Mononuclear cell (primary cell): ENCODE data around the gene DAAM2. TPM values are rescaled to one million over a fixed set of nuclear protein-coding genes. Genes with fewer than 3 reads are reported as not detected.

Experiments used
- H3K27me3 ChIP-seq: 2 replicates; pipeline ENCODE4 v1.6.0; 2011; ENCODE audit warnings: low read length, control low read depth; ENCODE audit not compliant: insufficient read depth
- H3K4me1 ChIP-seq: 2 replicates; pipeline ENCODE4 v1.5.1; 2011; ENCODE audit warnings: mild to moderate bottlenecking, low read length, control low read depth; ENCODE audit not compliant: insufficient read depth
- H3K4me3 ChIP-seq: 2 replicates; pipeline ENCODE4 v1.5.1; 2011; ENCODE audit warnings: mild to moderate bottlenecking, low read length, moderate library complexity
- H3K9me3 ChIP-seq: 2 replicates; pipeline ENCODE4 v1.5.1; 2011; ENCODE audit warnings: low read depth, mild to moderate bottlenecking, control low read depth, low read length
- total RNA-seq: library from RNA; depleted of rRNA; stranded (reverse); fragments of >200 nt; gene quantifications from one replicate; pipeline ENCODE4 v1.2.3, GENCODE V29; 2012

DAAM2 gene
- total RNA-seq, 1 donor, result under 0.01 TPM

DNA sequence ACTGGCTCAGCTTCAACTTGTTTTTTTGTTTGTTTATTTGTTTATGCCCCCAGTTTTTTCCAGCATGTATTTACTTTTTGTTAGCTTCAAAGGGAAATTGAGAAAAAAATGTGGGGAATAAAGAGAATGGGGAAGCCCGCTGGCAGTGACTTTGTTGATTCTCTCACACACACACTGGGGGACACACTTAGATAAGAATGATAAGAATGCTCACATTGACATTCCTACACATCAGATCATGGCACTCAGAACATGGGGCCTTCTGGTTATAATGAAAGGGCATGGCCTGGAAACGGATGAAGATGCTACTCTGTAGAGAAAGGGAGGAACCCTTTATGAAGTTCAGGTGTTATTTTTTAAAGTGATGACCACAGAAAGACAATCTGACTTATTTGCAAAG, 15.6 kb upstream of the DAAM2 start:
- Histone ChIP-seq H3K4me1 (no peaks in the 10 kb centered on the region), H3K27me3 (no peaks in the 10 kb centered on the region), H3K4me3 (no peak overlapping the region), H3K9me3 (no peaks in the 10 kb centered on the region)

DNA sequence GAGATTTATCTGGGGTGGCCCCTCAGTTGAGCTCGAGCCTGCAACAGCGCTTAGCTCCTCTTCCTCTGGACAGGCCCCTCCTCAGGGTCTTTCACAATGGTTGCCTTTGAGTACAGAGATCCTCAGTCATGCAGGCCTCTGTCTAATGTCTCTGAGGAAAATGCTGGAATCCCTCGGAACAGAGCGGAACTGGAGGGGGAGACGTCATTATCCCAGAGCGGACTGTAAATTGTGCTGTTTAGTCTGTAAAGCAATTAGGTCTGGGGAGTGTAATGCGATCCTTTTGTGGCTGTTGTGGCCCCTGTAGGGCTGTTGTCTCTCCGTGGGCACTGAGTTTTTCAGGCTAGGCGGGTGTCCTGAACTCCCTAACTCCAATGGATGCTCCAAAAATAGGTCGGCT, 15.0 kb upstream of the DAAM2 start:
- H3K4me1 ChIP-seq, result no peaks in the 10 kb centered on the region
- H3K9me3 ChIP-seq, result no peaks in the 10 kb centered on the region
- H3K4me3 ChIP-seq, result no peak overlapping the region
- H3K27me3 ChIP-seq, result no peaks in the 10 kb centered on the region

DNA sequence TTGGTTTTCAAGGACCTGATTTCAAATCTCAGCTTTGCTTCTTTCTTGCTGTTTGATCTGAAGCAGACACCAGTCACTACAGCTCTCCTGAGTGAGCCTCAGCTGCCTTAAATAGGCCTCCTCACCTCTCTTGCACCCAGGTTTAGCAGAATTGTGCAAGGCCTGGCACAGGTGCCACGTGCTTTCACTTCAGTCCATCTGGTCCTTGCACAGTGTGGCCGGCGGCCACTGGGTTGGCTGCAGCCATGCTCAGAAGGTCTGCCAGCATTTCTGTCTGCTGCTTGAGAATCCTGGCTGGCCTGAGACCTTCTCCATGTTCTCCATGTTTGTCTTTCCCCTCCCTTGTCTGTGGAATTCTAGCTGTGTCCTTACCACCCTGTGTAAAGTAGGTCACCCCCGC, 14.5 kb upstream of the DAAM2 start:
- H3K4me1 ChIP-seq, result no peaks in the 10 kb centered on the region
- no peaks in the 10 kb centered on the region for H3K27me3 ChIP-seq
- H3K4me3 ChIP-seq, result no peak overlapping the region
- no peaks in the 10 kb centered on the region for H3K9me3 ChIP-seq

DNA sequence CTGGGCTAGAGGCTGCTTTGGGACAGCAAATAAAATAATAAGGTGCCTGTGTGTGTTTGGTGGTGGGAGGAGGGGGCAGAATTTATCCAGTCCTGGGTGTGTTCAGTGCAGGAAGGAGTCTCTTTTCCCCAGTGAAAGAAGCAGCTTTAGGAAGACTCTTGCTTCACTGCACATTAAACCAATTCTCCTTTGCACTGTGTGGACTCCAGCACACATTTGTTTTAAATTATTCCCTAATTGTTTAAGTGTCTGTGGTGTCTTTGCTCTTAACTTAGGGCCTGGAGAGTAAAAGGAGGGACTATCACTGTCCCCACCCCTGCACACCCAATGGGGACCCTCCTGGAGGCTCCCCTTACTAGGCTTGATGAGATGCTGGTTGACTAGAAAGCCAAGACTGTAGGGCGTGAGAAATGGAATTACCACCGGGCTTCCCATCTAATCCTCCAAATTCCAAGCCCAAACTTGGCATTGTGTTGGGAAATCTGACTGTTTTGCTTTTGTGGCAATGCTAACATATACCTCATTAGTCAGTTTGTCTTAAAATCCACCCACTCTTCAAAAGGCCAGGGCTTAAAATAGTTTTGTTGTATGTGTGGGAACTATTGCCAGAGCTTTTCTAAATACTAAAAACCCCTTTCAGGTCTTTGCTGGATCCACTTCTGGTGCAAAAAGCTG, 13.5 kb upstream of the DAAM2 start:
- no peaks in the 10 kb centered on the region for H3K27me3 ChIP-seq
- no peaks in the 10 kb centered on the region for H3K9me3 ChIP-seq
- no peaks in the 10 kb centered on the region for H3K4me1 ChIP-seq
- H3K4me3 ChIP-seq, result no peak overlapping the region

DNA sequence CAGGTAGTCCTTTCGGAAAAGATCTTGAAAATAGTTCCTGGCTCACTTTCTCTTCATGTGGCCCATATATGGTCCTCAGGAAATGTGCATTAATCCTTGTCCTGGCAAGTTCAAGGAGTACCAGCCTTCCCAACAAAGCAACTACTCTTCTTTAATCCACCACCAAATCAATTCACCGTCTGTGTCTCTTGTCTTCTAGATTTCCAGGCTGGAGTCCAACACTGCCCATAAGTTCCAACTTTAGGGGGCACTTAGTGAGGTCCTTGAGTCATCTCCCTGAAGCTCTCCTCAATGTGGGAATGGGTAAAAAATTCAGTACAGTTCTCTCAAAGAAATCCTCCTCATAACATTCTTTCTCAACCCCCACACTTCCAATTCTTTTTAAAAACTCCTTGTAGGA, 6.9 kb upstream of the DAAM2 start:
- Histone ChIP-seq H3K4me3 (no peak overlapping the region), H3K4me1 (no peaks in the 10 kb centered on the region), H3K9me3 (no peaks in the 10 kb centered on the region), H3K27me3 (no peaks in the 10 kb centered on the region)

DNA sequence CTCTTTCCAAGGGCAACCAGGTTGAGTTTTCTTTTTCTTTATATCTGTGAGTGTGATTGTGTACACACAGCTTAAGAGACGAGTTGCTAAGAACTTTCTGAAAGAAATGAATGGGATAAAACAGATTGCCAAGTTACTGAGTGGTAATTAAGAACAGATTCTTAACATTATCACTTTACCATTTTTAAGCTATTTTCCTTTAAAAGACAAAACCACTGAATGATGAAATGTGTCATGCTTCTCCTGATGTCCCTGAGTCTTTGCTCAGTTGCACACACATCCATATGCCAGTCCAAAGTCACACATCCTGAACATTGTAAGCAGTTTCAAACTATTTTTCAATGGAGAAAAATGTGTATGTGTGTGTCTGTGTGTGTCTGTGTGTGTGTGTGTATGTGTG, 5.5 kb upstream of the DAAM2 start:
- Histone ChIP-seq H3K27me3 (peaks cover 12% of the 10 kb centered on the region), H3K4me3 (no peak overlapping the region), H3K4me1 (no peaks in the 10 kb centered on the region), H3K9me3 (no peaks in the 10 kb centered on the region)

DNA sequence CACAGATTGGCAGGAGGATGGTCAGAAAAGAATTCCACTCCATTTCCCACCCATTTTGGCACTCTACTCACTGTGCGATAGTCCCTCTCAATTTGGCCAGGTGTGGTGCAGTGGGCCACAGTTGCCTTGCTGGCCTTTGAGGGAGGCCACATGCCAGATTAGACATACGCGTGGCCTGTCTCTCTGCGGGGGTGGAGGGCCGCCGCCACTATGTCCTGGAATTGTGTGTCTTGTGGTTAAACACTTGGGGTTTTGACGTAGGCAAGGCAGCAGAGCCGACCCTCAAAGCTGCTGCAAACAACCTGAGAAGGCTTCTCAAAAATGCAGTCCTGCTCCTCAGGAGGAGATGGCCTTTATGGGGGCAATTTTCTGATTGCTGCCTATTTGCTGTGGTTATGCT, 4.9 kb upstream of the DAAM2 start:
- Histone ChIP-seq H3K27me3 (peaks cover 17% of the 10 kb centered on the region), H3K4me1 (no peaks in the 10 kb centered on the region), H3K9me3 (no peaks in the 10 kb centered on the region), H3K4me3 (no peak overlapping the region)

DNA sequence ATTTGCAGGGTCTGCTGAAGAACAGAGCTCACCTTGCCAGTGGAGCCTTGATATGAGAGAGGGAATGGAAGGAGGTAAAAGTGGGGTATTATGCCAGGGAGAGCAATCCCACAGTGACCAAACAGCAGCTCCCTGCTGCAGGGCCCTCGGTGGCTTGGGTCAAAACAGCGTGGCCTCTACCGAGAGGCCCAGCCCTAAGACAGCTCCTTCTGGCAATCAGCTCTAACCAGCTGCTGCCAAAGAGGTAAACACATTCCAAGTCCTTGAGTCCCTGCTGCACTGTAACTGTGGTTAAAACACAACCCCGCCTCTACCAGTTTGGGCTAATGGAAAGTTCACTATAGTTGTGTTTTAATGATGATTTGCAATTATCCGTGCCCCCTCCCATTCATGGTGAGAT, 1.4 kb upstream of the DAAM2 start:
- Histone ChIP-seq H3K27me3 (peaks cover 39% of the 10 kb centered on the region), H3K4me1 (no peaks in the 10 kb centered on the region), H3K4me3 (no peak overlapping the region), H3K9me3 (no peaks in the 10 kb centered on the region)

DNA sequence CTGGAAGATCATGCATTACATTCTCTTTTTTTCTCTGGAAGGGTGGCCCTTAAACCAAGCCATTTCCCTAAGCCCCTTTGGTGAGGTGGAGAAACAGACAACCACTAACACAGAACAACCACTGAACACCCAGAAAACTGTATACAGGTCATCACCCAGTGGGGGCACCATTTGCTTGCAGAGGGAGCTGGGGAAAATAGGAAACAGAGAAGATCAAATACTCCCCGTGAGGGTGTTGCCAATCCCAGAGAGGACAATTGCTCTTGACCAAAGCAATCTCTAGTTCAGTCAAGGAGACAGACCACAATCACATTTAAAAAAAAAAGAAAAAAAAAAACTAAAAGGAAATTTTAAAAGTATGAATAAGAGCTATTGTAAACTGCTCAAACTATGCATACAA, 865 bp upstream of the DAAM2 start:
- Histone ChIP-seq H3K27me3 (peaks cover 39% of the 10 kb centered on the region), H3K4me1 (no peaks in the 10 kb centered on the region), H3K9me3 (no peaks in the 10 kb centered on the region), H3K4me3 (no peak overlapping the region)

DNA sequence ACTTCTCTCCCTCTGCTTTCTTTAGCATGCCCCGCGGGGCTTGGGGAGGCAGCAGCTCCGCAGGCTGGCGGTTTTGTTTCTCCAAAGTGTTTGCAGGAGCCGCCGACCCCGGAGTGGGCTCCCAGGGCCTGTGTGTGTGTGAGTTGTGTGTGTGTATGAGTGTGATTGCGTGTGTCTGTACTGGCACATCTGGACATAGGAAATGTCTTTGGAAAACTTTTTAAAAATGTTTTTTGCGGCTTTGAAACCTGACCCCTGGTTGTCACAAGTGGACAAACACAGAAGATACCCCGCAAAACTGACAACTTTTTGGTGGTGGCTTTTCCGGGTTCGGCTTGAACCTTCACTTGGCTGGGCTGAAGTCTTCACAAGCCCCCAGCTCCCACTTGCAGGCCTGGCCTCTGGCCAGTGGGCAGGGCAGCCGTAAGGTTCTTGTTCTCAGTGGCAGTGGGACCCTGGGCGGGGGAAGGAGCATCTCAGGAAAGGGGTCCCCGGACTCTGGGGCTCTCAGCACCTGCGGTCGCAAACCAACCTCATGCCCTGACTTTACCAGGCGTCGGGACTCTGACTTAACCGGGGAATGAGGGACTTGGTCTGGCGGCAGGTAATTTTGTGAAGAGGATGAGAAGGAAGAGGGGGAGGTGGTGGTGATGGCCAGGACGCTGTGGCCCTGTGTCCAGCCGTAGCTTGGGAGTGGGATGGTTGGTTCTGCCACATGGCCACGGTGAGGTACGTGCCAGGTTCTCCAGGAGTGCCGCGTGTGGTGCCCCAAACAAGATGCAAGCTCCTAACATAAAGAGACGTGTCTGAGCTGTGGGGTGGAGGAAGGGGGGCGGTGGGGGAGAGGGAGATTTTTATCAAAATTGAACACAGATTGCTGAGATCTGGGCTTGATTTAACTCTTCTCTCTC, 619 bp downstream of the DAAM2 start:
- H3K9me3 ChIP-seq, result no peaks in the 10 kb centered on the region
- H3K4me1 ChIP-seq, result no peaks in the 10 kb centered on the region
- peaks cover 39% of the 10 kb centered on the region for H3K27me3 ChIP-seq
- no peak overlapping the region for H3K4me3 ChIP-seq

DNA sequence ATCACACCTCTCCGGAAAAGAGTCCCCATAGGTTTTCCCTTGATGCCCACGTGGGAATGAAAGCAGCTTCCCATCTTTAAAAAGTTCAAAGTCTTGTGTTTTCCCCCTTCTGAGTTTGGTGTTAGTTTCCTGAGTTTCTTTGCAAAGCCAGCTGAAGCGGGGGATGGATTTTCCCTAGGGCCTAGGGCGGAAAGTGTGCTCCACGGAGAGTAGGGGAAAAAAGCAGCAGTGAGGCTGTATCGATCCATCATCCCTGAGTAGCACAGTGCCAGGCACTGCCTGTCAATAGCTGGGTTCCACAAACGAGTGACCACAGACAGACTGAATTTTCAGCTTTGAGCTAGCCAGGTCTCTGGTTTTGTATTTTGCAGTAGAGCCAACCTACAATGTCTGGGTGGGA, 1.3 kb downstream of the DAAM2 start:
- Histone ChIP-seq H3K27me3 (peaks cover 39% of the 10 kb centered on the region), H3K4me3 (no peak overlapping the region), H3K4me1 (no peaks in the 10 kb centered on the region), H3K9me3 (no peaks in the 10 kb centered on the region)

DNA sequence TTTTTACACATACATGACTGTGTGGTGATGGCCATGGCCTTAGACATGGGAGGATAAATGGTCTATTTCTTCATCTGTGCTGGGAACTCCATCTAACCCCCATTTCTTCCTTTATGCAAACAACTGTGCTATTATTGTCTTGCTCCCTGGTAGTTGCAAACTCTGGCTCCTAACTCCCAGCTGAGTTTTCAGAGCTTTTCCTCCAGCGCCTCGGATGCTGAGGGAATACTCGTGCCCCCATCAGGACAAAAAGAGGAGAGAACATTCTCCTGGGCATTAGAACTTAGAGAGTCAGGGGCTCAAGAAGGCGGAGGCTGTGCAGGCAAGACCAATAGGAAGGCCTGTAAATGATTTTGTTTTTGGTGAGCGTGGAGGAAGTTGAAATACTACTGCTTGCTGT, 2.1 kb downstream of the DAAM2 start:
- H3K4me3 ChIP-seq, result no peak overlapping the region
- no peaks in the 10 kb centered on the region for H3K4me1 ChIP-seq
- H3K9me3 ChIP-seq, result no peaks in the 10 kb centered on the region
- H3K27me3 ChIP-seq, result peaks cover 39% of the 10 kb centered on the region

DNA sequence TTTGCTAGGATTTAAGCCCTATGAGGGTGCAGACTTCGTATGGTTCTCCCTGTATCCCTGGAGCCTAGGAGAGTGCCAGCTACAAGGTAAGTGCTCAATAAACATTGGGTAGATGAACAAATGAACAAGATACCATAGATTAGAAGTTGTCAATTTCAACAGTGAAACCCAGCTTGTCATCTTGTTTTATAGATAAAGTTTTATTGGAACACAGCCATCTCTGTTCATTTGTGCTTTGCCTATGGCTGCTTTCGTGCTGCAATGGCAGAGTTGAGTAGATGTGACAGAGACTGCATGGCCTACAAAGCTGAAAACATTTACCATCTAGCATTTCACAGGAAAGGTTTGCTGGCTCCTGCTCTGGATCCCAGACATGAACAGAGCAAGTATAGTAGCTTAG, 5.6 kb downstream of the DAAM2 start:
- no peak overlapping the region for H3K4me3 ChIP-seq
- peaks cover 17% of the 10 kb centered on the region for H3K27me3 ChIP-seq
- H3K4me1 ChIP-seq, result no peaks in the 10 kb centered on the region
- no peaks in the 10 kb centered on the region for H3K9me3 ChIP-seq

DNA sequence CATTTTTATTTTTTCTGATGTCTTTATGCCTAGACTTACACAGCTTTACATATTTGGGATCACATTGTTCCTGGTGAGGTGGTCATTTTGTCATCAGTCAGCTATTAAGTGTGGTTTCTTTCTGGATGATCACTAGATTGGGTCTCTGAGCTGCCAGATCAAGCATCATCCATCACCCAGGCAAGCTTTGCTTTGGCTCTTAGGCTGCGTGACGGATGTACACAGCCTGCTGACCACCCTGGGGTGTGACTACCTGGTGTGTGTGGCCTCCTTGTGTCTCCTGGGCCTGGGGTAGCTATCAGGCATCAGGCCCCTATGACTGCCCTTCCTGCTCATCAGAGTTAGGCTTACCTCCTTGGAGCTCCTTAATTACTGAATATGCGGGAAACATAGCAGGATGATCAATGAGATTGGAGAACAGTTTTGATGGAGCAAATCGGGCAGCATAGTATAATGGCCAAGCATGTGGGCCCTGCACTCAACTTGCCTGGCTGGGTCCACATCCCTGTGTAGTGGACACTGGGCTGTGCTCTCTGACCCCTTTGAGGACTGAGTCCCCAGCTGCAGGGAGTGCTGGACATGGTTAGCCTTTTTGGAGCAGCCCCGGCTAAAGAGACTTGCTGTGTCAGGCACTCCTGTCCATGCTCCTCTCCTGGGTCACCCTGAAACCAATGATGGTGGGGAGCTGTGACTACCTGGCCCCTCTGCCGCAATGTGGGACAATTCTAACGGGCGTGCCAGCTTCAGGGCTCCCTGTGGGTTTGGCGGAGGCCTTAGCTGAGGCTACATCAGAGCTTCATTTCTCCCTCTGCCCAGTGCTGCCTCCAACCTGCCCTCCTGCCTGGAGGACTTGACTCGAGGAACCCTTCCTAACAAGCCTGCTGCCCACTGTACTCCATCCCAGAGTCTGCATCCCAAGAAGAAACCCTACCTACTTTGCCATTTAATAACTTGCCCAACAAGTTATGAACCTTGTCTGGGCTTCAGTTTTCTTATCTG, 8.2 kb downstream of the DAAM2 start:
- Histone ChIP-seq H3K4me3 (no peak overlapping the region), H3K9me3 (no peaks in the 10 kb centered on the region), H3K4me1 (no peaks in the 10 kb centered on the region), H3K27me3 (no peaks in the 10 kb centered on the region)
